ENCODE data around the gene GRIN1.

GRIN1 gene

DNA sequence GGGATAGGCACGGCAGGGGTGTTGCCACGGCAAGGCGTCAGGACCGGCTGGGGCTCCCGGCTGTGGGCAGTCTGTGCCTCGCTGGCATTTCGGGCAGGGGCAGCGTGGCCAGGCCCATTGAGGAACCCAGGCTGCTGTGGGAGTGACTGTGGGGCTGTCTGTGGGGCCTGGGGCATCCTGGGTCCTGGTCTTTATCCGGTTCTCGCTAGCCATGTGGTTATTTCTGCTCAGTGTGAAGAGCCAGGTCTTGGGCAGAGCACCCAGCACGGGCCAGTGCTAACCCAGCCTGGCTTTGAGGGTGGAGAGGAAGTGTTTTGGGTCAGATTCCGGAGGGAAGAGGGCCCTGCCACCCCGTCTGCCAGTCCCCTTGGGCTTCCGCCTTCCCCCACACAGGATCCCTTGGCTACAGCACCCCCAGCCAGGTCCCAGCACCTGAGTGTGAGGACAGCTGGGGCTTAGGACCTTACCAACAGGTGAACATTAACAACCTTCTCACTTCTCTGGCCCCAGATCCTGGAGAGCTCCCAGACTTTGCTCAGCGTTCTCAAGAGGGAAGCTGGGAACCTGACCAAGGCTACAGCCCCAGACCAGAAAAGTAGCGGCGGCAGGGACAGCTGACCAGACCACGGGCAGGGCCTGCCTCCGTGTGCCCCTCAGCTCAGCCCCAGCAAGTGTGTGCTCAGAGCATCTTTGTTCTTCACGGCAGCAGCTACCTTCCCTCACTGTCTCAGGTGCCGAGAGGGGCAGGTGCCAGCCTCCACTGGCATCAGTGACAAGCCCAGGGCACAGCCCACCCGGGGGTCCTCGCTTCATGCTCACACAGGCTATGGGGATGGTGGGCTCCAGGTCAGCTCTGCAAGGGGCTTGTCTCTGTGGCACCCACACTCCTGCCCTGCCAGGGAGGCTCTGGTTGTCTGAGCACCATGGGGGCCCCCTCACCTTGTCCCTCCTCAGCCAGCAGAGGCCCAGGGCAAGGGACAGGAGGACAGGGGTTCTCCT is 50.6 kb downstream of the GRIN1 start:
- in situ Hi-C loops (cut with MboI; ENCODE audit: low sequenced_read_pairs) = no loop called here

- in situ Hi-C loops (cut with MboI; ENCODE audit: low sequenced_read_pairs) = no loop called here
These were observed 51.4 kb downstream of the GRIN1 start for GRCh38 chr9:137190315-137190856.

DNA sequence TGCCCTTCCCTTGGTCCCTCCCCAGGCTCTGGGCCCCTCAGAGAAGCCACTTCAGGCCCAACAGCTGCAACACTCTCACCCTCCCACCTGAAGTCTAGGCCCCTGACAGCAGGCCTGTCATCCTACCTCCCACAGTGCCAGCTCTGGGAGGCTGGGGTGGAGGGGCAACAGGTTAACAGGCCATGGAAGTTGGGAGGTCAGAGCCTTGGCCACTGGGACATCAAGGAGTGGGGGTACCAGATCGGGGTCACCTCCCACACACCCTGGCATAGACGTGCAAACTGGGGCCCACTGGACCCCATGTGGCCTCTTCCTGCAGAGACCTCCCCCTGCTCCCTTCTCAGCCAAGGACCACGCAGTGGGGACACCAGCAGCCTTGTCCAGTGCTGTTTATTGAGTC is 52.3 kb downstream of the GRIN1 start:
- in situ Hi-C loops (cut with MboI; ENCODE audit: low sequenced_read_pairs) = no loop called here

GRCh38 chr9:137191691-137192447 is 52.9 kb downstream of the GRIN1 start:
- in situ Hi-C loops (cut with MboI; ENCODE audit: low sequenced_read_pairs) = no loop called here

GRCh38 chr9:137192448-137192780 is 53.5 kb downstream of the GRIN1 start:
- in situ Hi-C loops (cut with MboI; ENCODE audit: low sequenced_read_pairs) = no loop called here

DNA sequence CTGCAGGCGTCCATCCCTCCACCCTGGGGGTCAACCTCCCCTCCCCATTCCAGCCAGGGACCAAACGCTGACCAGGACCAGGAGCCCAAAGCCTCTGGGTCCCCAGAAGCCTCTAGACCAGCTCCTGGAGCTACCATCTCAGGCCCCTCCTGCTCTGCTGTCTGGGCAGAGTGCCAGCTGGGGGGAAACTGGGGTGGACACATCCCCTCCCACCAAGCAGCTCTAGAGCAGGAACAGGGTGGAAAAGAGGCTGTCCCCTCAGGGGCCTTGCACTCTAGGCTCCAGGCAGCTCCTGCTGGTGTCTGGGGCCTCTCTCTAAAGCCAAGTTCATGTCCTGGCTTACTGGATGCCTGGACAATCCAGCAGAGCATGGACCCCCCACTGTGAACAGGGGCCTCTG is 53.9 kb downstream of the GRIN1 start:
- in situ Hi-C loops (cut with MboI; ENCODE audit: low sequenced_read_pairs) = no loop called here

DNA sequence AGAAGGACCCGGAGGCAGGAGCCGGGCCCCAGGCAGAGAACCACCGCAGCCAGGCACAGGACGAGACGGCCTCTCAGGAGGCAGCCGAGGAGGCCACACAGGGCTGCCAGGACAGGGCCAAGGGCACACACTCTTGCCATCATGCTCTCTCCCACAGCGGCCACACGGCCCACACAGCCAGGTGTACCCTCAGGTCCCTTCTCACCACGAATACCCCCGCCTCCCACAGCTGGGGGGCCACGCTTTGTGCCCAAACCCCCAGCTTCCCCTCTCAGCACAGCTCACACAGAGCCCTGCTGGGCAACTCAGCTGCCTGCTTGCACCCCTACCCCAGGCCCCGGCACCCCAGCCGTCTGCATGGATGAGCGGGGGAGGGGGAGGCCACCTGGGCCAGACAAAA is 54.8 kb downstream of the GRIN1 start:
- in situ Hi-C loops (cut with MboI; ENCODE audit: low sequenced_read_pairs) = no loop called here

DNA sequence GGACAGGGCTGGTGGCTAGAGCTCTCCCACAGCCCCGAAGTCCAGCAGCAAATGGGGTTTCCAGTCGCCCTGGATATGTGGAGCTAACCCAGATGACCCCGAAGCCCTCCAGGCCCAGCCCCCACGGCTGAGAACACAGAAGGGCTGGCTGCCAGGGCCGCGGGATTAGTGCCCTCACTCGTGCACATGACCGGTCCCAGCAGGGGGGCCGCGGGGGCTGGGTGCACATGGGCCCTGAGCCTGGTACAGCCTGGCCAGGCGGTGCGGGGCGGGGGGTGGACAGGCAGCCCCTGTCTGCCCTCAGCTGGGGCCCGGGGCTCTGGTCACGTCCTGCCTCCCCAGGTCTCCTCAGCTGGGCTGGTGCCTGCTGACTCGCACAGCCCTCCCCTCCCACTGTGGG is 55.4 kb downstream of the GRIN1 start:
- in situ Hi-C loops (cut with MboI; ENCODE audit: low sequenced_read_pairs) = no loop called here

- in situ Hi-C loops (cut with MboI; ENCODE audit: low sequenced_read_pairs) = no loop called here
These were observed 56.0 kb downstream of the GRIN1 start for GRCh38 chr9:137194909-137195308.

- in situ Hi-C loops (cut with MboI; ENCODE audit: low sequenced_read_pairs) = no loop called here
These were observed 56.7 kb downstream of the GRIN1 start for GRCh38 chr9:137195525-137196220.

DNA sequence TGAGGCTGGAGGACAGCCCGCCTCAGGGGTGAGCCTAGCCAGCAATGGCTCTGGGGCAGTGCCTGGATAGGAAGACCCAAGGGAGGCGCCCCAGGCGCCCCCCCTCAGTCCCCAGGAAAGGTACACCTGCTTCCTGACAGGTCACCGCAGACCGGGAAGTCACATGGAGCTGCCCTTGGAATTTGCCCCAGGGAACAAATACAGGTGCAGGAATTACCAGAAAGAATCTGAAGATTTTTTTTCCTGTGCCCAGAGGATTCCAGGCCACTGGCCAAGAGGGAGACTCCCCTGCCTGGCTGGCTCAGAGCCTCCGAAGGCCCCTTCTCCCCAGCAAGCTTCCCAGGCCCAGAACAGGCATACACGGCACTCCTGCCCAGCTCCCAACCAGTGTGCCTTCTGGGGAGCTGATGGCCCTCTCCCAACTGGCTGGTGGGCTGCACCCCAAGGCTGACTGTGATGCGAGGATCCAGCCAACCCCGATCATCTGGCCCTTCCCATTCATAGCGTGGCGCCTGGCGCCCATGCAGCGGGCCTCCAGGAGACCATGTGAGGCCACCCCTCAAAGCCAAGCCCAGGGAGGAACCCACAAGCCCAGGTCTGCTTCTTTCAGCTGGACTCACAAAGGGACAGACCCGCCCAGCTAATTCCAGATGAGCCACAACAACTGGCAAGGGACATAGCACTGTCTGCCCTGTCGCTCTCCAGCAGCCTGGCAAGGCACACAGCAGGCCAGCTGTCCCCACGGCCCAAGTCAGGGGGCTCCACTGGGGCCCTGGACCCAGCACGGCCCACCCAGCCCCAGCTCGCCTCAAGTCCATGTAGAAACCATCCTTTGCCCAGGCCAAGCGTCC is 59.3 kb downstream of the GRIN1 start:
- in situ Hi-C loops (cut with MboI; ENCODE audit: low sequenced_read_pairs) = no loop called here

DNA sequence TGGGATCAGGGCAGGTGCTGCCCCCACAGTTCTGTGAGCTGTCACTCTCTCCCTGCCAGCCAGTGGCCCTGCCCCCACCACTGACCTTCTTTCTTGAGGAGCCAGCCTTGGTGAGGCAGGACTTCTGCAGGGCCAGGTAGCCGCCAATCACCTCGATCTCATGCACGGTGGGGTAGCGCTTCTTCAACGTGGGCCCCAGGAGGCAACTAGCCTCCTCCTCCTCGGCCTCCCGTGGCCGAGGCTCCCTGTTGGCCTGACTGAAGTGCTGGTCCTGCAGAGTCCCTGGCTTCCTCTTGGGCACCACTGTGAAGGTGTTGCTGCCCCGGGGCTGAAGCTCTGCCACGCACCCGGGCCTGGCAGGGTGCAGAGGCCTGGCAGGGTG is 59.9 kb downstream of the GRIN1 start:
- in situ Hi-C loops (cut with MboI; ENCODE audit: low sequenced_read_pairs) = no loop called here

- in situ Hi-C loops (cut with MboI; ENCODE audit: low sequenced_read_pairs) = no loop called here
These were observed 60.6 kb downstream of the GRIN1 start for GRCh38 chr9:137199411-137200121.

- in situ Hi-C loops (cut with MboI; ENCODE audit: low sequenced_read_pairs) = no loop called here
These were observed 61.6 kb downstream of the GRIN1 start, which contains the start of gene TPRN for GRCh38 chr9:137200311-137201204. TPRN (minus strand) TSS chr9:137200741; CDS start chr9:137200711, 30 bp downstream.

- in situ Hi-C loops (cut with MboI; ENCODE audit: low sequenced_read_pairs) = no loop called here
These were observed 62.4 kb downstream of the GRIN1 start for GRCh38 chr9:137201205-137201868.

DNA sequence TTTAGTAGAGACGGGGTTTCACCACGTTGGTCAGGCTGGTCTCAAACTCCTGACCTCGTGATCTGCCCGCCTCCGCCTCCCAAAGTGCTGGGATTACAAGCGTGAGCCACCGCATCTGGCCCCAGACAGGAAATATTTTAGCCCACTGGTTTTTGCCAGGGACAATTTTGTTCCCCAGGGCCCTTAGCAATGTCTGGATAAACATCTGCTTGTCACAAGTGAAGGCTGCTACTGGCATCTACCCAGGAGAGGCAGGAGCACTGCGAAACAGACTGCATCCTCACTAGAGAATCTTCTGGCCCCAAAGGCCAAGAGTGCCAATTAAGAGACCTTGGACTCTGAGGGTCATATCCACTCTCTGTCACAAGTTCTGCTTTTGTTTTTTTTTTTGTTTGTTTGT is 64.0 kb downstream of the GRIN1 start:
- in situ Hi-C loops (cut with MboI; ENCODE audit: low sequenced_read_pairs) = no loop called here

DNA sequence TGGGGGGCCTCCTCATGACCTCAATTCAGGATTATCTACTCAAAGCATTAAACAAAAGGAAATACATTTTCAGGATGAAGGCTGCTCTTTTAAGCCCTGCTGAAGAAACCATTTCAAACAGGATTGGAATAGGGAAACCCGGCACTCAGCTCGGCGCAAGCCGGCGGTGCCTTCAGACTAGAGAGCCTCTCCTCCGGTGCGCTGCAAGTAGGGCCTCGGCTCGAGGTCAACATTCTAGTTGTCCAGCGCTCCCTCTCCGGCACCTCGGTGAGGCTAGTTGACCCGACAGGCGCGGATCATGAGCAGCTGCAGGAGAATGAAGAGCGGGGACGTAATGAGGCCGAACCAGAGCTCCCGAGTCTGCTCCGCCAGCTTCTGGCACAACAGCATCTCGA is 65.8 kb downstream of the GRIN1 start:
- in situ Hi-C loops (cut with MboI; ENCODE audit: low sequenced_read_pairs) = no loop called here
